GM19099 (cell line): Measurements from ENCODE around the gene ABTB2.

Source experiments
- POLR2A ChIP-seq: IDR thresholded peaks from 3 replicates; pipeline ENCODE4 v1.6.1; 2011; ENCODE audit warnings: low read depth; ENCODE audit not compliant: insufficient read length; ENCODE audit errors: extremely low read depth

The ABTB2 gene

GRCh38 chr11:34357701-34358257 is at the start of gene ABTB2:
ABTB2 (minus strand) TSS chr11:34358010.
- TF ChIP-seq POLR2A: peak; percentile 99

- TF ChIP-seq POLR2A: no peak
Observed at GRCh38 chr11:34407121-34407813, 49.5 kb upstream of the ABTB2 start.

- TF ChIP-seq POLR2A: no peak
Observed at GRCh38 chr11:34406413-34406812, 48.6 kb upstream of the ABTB2 start.

- no peak for TF ChIP-seq POLR2A
Observed at GRCh38 chr11:34405079-34405858, 47.5 kb upstream of the ABTB2 start.

- TF ChIP-seq POLR2A: no peak
Observed at GRCh38 chr11:34404280-34404679, 46.5 kb upstream of the ABTB2 start.

GRCh38 chr11:34403431-34403830 is 45.6 kb upstream of the ABTB2 start:
- TF ChIP-seq POLR2A: no peak

GRCh38 chr11:34397811-34398210 is 40.0 kb upstream of the ABTB2 start:
- TF ChIP-seq POLR2A: no peak

GRCh38 chr11:34397120-34397519 is 39.3 kb upstream of the ABTB2 start:
- TF ChIP-seq POLR2A: no peak

- no peak for TF ChIP-seq POLR2A
Observed at GRCh38 chr11:34395916-34396550, 38.2 kb upstream of the ABTB2 start.

GRCh38 chr11:34394771-34395300 is 37.0 kb upstream of the ABTB2 start:
- no peak for TF ChIP-seq POLR2A

- TF ChIP-seq POLR2A: no peak
Observed at GRCh38 chr11:34387653-34388052, 29.8 kb upstream of the ABTB2 start.

GRCh38 chr11:34382532-34383276 is 24.9 kb upstream of the ABTB2 start:
- no peak for TF ChIP-seq POLR2A

- no peak for TF ChIP-seq POLR2A
Observed at GRCh38 chr11:34381775-34382174, 24.0 kb upstream of the ABTB2 start.

GRCh38 chr11:34380696-34381095 is 22.9 kb upstream of the ABTB2 start:
- TF ChIP-seq POLR2A: no peak
